HEK293 (cell line): ENCODE measurements around the gene PPP1R27.

ENCODE experiments used
- TCF7L2 ChIP-seq: IDR thresholded peaks from 2 replicates; pipeline ENCODE4 v1.6.1; 2011; ENCODE audit warnings: low read depth, mild to moderate bottlenecking, inconsistent platforms, low read length, moderate library complexity, borderline replicate concordance
- ZFP37 ChIP-seq: fragments of 450-650 bp; formaldehyde crosslinking; IDR thresholded peaks from 2 replicates; pipeline ENCODE4 v1.5.1; 2016; ENCODE audit warnings: missing biosample characterization, missing genetic modification characterization
- ZNF433 ChIP-seq: fragments of 450-650 bp; formaldehyde crosslinking; IDR thresholded peaks from 2 replicates; pipeline ENCODE4 v1.5.1; 2016; ENCODE audit warnings: missing biosample characterization, missing genetic modification characterization, low read depth
- TF ChIP-seq, protein P1 (sequence below): fragments of 450-650 bp; formaldehyde crosslinking; IDR thresholded peaks from 2 replicates; pipeline ENCODE4 v1.5.1; 2016; ENCODE audit warnings: missing biosample characterization, missing genetic modification characterization
- TF ChIP-seq, protein P2 (sequence below): fragments of 450-650 bp; IDR thresholded peaks from 2 replicates; pipeline ENCODE4 v1.5.1; 2018; ENCODE audit warnings: missing biosample characterization, missing genetic modification characterization

DNA sequence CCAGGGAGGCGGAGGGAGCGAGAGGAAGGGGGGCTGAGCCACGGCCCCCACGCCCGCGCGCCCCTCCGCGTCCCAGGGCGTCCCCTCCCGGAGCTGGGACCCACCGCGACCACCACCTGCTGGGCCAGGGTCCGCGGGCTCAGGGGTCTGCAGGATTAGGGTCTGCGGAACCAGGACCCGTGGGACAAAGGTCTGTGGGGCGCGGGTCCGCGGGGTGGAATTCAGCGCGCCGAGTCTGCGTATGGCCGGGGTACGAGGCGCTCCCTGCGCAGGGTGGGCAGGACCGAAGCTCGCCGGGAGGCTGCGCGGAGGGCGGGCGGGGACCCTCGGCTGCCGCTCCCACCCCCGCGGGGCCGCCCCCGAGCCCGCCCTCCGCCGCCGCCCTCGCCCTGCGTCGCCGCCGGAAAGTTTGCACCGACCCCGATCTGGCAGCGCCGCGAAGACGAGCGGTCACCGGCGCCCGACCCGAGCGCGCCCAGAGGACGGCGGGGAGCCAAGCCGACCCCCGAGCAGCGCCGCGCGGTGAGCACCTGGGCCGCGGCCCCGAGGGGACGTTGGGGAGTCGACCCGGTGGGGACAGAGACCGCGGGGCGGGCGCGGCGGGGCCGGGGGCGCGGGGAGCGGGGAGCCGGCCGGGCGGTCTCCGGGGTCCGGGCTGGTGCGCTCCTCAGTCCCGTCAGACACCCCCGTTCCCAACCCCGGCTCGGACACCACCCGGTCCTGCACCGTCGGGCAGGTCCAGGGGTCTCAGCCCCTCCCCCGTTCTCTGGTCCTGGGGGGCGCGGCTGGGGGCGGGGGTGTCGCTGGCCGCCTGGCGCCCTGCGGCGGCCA lies 30.9 kb downstream of the PPP1R27 start, which contains the start of gene GCGR:
- TF ChIP-seq ZFP37 (tag by site-specific recombination): no peak
- TF ChIP-seq, protein P1, sequence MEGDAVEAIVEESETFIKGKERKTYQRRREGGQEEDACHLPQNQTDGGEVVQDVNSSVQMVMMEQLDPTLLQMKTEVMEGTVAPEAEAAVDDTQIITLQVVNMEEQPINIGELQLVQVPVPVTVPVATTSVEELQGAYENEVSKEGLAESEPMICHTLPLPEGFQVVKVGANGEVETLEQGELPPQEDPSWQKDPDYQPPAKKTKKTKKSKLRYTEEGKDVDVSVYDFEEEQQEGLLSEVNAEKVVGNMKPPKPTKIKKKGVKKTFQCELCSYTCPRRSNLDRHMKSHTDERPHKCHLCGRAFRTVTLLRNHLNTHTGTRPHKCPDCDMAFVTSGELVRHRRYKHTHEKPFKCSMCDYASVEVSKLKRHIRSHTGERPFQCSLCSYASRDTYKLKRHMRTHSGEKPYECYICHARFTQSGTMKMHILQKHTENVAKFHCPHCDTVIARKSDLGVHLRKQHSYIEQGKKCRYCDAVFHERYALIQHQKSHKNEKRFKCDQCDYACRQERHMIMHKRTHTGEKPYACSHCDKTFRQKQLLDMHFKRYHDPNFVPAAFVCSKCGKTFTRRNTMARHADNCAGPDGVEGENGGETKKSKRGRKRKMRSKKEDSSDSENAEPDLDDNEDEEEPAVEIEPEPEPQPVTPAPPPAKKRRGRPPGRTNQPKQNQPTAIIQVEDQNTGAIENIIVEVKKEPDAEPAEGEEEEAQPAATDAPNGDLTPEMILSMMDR (tag by site-specific recombination): no peak
- no peak for TF ChIP-seq ZNF433
- TF ChIP-seq, protein P2, sequence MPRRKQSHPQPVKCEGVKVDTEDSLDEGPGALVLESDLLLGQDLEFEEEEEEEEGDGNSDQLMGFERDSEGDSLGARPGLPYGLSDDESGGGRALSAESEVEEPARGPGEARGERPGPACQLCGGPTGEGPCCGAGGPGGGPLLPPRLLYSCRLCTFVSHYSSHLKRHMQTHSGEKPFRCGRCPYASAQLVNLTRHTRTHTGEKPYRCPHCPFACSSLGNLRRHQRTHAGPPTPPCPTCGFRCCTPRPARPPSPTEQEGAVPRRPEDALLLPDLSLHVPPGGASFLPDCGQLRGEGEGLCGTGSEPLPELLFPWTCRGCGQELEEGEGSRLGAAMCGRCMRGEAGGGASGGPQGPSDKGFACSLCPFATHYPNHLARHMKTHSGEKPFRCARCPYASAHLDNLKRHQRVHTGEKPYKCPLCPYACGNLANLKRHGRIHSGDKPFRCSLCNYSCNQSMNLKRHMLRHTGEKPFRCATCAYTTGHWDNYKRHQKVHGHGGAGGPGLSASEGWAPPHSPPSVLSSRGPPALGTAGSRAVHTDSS: no peak
- no peak for TF ChIP-seq TCF7L2
